Stimulated activated CD8-positive, alpha-beta memory T cell treated with anti-CD3 and anti-CD28 coated beads, Interleukin-4, amount 100 ng/mL, for 24 hours (primary cell): ENCODE measurements around the gene H2AZ2.
"Not testable (repeated sequence)": the region's sequence is repeated elsewhere in the genome, so short reads cannot be mapped to it uniquely, and the experiment has no call there.

Experiments
- DNase-seq: peaks from one replicate; pipeline ENCODE4 v3.0.0-alpha.2; 2020; ENCODE audit warnings: low read depth

The H2AZ2 gene

DNA sequence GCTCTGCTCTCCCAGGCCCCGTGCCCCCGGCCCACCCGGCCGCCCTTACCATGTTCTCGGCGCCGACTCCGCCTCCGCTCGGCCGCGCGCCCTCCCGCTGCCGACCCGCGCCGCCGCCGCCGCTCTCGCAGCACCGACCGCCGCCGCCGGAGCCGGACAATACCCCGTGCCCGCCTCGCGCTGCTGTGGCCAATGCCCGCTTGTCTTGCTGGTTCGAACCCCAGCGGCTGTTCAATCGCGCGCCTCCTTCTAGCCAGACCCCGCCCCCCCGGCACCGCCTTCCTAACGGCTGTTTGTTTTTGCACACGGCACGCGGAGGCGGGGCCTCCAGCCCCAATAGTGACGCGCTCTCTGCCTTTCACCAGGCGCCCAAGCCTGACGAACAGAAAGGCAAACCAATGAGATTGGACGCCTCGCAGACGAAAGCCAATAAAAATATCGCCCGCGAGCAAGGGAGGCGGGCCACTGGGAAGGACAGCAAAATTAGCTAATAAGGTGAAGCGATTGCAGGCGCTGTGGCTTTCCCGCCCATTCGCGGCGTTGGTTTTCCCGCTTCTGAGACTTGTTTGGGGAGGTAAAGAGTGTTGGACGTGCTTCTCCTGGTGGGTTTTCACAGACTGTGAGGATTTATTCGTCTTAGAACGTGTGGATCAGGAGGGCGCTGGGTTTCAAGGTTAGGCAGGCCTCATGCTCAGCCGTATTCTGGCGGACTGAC lies at the start of gene H2AZ2:
TSS of gene H2AZ2 (minus strand) at position 168 of the 715 bp plus-strand sequence. CDS start at position 52, 116 bp downstream.
- DNase-seq = peak; percentile 100

DNA sequence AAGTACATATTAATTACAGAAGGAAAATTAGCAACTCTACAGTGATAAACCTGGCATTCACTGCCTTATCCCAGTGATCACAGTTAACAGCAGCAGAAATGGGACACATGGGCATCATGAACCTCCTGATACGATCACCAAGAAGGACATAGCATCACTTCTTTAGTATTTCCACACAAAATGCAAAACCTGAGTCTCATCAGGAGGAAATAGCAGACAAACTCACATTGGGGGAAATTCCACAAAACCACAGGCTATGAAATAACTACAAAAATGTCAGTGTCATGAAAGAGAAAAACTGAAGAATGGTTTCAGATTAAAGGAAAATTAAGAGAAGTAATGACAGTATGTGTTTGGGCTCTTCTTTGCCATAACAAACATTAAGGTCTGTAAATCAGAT lies 49.4 kb upstream of the H2AZ2 start:
- DNase-seq = no peak

DNA sequence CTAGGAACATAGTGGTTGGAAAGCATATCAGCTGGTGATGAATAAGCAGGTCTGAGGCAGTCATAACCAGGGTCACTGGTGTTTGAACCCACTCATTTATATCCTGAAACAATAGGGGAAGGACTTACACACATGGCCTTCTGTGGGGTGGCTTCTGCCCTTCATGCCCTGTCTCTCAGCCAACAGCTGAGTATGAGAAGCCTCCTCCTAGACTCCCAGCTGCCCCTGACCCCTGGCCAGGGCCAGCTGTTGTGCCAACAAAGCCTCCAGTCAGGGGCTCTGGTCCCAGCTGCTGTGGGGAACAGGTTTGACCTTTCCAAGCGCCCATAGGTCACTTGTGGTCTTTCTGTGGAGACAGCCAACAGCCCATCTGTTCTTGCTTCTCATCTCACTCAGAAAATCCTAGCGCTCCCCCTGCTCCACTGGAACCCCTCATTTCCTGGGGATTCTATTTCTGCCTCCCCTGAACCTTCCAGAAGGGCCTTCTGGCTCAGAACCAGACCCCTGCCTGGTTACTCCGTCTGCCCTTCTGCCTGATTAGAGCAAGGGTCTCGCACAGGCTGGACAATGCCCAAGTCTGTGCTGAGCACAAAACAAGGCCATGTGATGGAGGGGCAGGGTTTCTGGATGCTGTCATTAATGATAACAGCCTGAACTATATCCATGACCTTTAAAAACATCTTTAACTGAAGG lies 47.1 kb upstream of the H2AZ2 start:
- no peak for DNase-seq

DNA sequence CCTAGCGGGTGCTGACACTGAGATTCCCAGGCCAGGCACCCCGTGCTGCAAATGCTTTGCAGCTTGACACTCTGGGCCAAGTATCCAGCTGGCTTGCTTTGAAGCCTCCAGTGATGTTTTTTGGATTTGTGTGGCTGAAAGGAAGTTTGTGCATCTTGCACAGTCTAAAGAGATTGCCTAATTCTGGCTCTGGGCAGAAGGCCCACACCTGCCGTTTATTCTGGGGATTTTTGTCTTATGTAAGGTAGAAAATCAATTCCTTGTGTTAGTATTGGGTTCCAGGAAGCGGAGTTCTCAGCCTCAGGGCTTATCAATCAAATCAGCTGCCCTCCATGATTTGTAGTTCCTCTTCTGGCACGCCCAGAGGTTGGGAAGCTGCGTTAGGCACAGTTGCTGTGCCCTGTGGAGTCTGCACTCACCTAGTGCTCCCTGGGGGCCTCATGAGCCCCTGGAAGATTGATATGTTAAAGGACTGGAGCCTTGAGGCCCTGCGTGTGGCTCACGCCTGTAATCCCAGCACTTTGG lies 45.9 kb upstream of the H2AZ2 start:
- no peak for DNase-seq

GRCh38 chr7:44891791-44892190 lies 43.9 kb upstream of the H2AZ2 start:
- no peak for DNase-seq

GRCh38 chr7:44891372-44891771 lies 43.5 kb upstream of the H2AZ2 start:
- no peak for DNase-seq

GRCh38 chr7:44889086-44889781 lies 41.3 kb upstream of the H2AZ2 start:
- DNase-seq = no peak

GRCh38 chr7:44887293-44887692 lies 39.4 kb upstream of the H2AZ2 start:
- DNase-seq = no peak

GRCh38 chr7:44885394-44886317 lies 37.8 kb upstream of the H2AZ2 start, which contains the start of gene PURB:
TSS of gene PURB (minus strand) at chr7:44885530. CDS start at chr7:44885348, 182 bp downstream.
- DNase-seq = peak; percentile 93

GRCh38 chr7:44884621-44885393 lies 36.9 kb upstream of the H2AZ2 start:
- DNase-seq = peak; percentile 14

GRCh38 chr7:44883961-44884620 lies 36.2 kb upstream of the H2AZ2 start:
- DNase-seq = no peak

- DNase-seq = no peak
These were observed 35.0 kb upstream of the H2AZ2 start for GRCh38 chr7:44882899-44883298.

GRCh38 chr7:44881610-44882009 lies 33.7 kb upstream of the H2AZ2 start:
- DNase-seq = no peak

- no peak for DNase-seq
These were observed 33.2 kb upstream of the H2AZ2 start for GRCh38 chr7:44881066-44881600.

GRCh38 chr7:44880317-44881018 lies 32.6 kb upstream of the H2AZ2 start:
- DNase-seq = no peak

DNA sequence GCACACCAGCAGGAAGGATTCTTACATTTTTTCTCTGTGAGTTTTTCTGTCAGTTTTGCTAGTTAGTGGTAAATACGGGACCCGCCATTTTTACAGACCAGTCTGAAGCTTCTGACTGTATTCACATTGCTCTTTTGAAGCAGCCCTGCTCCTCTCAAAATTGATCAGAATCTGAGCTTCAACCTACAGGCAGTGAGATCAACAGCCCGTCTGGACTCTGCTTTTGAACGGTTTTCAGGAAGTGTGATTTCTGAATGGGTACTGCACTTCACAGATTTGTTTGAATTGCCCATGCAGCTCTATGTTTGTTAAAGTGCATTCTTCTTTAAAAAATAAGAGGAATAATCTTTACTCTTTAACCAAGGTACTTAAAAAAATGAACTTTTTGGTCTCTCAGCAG lies 28.5 kb upstream of the H2AZ2 start:
- no peak for DNase-seq

DNA sequence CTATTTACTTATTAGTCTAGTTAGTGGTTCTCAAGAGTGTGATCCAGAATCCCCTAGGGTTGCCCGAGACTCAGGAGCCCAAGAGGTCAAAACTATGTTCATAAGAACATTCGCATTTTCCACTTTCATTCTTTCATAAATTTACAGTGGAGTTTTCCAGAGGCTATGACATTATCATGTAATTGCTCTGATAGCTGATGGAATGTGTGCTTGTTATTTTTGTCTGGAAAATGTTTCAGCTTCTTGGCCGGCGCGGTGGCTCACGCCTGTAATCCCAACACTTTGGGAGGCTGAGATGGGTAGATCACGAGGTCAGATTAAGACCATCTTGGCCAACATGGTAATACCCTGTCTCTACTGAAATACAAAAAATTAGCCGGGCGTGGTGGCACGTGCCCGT lies 27.4 kb upstream of the H2AZ2 start:
- DNase-seq = no peak

- DNase-seq = no peak
These were observed 24.9 kb upstream of the H2AZ2 start for GRCh38 chr7:44872787-44873186.

DNA sequence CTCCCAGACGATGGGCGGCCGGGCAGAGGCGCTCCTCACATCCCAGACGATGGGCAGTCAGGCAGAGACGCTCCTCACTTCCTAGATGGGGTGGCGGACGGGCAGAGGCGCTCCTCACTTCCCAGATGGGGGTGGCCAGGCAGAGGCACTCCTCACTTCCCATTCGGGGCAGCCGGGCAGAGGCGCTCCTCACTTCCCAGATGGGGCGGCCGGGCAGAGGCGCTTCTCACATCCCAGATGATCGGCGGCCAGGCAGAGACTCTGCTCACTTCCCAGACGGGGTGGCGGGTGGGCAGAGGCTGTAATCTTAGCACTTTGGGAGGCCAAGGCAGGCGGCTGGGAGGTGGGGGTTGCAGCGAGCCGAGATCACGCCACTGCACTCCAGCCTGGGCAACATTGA lies 24.0 kb upstream of the H2AZ2 start:
- DNase-seq = not testable (repeated sequence)
